Natural killer cell treated with Interleukin-12 subunit alpha and Interleukin-12 subunit beta and Interleukin-15 and Interleukin-18, amount 100 ng/mL, for 72 hours (primary cell): ENCODE results near the gene CAB39L. TPM values are rescaled to one million over a fixed set of nuclear protein-coding genes. Genes with fewer than 3 reads are reported as not detected.
A peak's percentile ranks its signal among the peaks of the same experiment; 100 is the strongest.

Source experiments
- ATAC-seq, 2 donors: fragments of 150-1000 bp; cut with Tn5 transposase in 1 of 2; sonication (Bioruptor Pico), chemical (Tn5 transposase) in 1 of 2; 2 replicates each; pipeline ENCODE4 v1.10.0; 2021
- DNase-seq: peaks from one replicate; pipeline ENCODE4 v3.0.0; 2022; ENCODE audit warnings: low spot score
- H3K27ac Mint-ChIP-seq, 2 donors: 1 replicate in 1 of 2; 2 replicates in 1 of 2; pipeline ENCODE4 v1.8.0; 2022; ENCODE audit warnings: mixed read lengths in 2 of 2, mild to moderate bottlenecking in 1 of 2, moderate library complexity in 1 of 2
- H3K27me3 Mint-ChIP-seq, 2 donors: 1 replicate in 1 of 2; 2 replicates in 1 of 2; pipeline ENCODE4 v1.8.0; 2022; ENCODE audit warnings: mixed read lengths in 2 of 2
- H3K36me3 Mint-ChIP-seq: one replicate; pipeline ENCODE4 v1.8.0; 2022; ENCODE audit warnings: mixed read lengths
- H3K4me1 Mint-ChIP-seq, 2 donors: 1 replicate in 1 of 2; 2 replicates in 1 of 2; pipeline ENCODE4 v1.8.0; 2022; ENCODE audit warnings: low read depth in 2 of 2, mixed read lengths in 2 of 2, mild to moderate bottlenecking in 1 of 2
- H3K4me3 Mint-ChIP-seq: one replicate; pipeline ENCODE4 v1.8.0; 2022; ENCODE audit warnings: mixed read lengths
- H3K9me3 Mint-ChIP-seq: 2 replicates; pipeline ENCODE4 v1.8.0; 2022; ENCODE audit warnings: mixed read lengths
- total RNA-seq, 2 donors: library from RNA; stranded (reverse); gene quantifications; one replicate each; pipeline ENCODE4 v1.2.3, GENCODE V29; 2022

Gene CAB39L
- total RNA-seq: 1 to 10 TPM; 6.4 to 8.1 TPM

DNA sequence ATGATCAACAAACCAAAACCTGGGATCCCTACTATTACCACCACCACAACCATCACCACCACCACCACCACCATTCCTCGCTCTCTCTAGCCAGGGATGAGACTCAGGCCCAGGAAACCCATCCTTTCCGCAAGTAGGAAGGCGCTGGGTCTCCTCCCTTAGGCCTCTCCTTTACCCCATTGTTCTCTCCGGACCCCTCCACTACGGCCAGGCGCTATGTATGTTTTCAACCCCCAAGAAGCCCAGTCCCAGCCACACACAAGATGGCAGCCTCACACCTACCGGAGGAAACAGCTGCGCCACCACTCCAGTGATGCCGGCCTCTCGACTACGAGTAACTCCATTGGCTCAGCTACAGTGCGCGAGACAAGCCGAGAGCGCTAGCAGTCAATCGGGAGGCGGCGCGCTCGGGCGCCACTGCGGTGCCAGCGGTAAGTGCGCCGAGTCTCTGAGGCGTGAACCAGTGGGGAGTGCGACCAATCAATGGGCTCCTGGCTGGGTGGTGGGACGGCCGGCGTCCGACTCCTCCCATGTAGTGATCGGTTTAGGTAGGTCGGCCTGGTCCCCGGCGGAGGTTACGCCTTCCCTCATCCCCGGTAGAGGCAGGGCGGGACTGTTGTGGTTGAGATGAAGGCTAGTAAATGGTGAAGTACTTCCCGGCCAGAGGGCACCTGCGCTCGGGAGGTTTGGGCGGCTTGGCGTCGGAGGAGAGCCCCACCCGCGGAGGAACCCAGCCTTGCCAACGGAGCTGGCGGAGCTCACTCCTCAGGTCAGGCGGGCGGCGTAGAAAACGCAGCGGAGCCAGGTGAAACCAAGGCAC, at the start of gene CAB39L, which contains the start of gene SETDB2:
TSS of gene CAB39L (minus strand) at position 361 of the 820 bp plus-strand sequence. CDS start 61,154 bp downstream, outside the sequence.
TSS of gene SETDB2 (plus strand) at position 571 of the 820 bp plus-strand sequence. CDS start 7,620 bp downstream, outside the sequence.
- H3K27me3 Mint-ChIP-seq: no peaks in the 10 kb centered on the region
- H3K4me1 Mint-ChIP-seq: peaks cover 28 to 29% of the 10 kb centered on the region in 2 donors
- peak within 1 kb of the TSS; percentile 91 to 96 for H3K27ac Mint-ChIP-seq
- H3K9me3 Mint-ChIP-seq: no peaks in the 10 kb centered on the region
- DNase-seq (peak; percentile 99), ATAC-seq (peak; percentile 97 to 98)
- H3K36me3 Mint-ChIP-seq: no peaks in the 10 kb centered on the region
- H3K4me3 Mint-ChIP-seq: peak within 1 kb of the TSS; percentile 93

DNA sequence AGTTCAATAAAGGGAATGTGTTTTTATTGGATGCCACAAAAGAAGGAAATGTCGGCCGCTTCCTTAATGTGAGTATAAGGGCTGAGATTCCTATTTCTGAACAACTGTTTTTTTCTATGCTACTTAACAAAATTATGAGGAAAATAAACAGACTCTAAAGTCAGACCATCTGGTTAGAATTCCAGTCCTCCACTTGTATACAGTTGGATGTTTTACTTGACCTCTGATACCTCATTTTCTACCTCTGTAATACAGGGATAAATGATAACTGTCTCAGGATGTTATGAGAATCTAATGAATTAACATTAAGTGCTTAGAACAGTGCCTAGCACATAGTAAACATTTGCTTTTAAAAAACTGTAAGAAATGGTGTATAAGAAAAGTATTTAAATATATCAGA, 44.7 kb upstream of the CAB39L start:
- Mint-ChIP-seq H3K4me1 (peaks cover 0 to 3% of the 10 kb centered on the region in 2 donors), H3K27me3 (no peaks in the 10 kb centered on the region)
- ATAC-seq: no peak

DNA sequence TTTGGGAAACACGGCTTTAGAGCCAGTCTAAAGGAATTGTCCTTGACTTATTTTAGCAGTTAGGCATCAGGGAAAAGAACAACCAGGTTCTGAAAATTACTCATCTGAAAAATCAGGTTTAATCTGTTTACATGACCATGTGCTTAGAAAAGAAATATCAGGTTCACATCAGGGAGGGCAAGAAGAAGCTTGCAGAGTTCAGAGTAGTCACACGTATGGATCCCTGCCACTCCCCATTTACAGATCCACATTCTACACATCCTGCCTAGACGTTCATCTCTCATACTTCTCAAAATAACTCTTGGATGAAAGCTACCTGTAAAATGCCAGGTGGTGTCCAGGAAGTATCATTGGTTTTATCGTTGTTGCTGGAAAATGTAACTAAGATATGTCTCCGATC, 37.9 kb upstream of the CAB39L start:
- Mint-ChIP-seq H3K27ac (no peak overlapping the region), H3K4me1 (peaks cover 0 to 3% of the 10 kb centered on the region in 2 donors), H3K27me3 (no peaks in the 10 kb centered on the region), H3K36me3 (peaks cover 18% of the 10 kb centered on the region), H3K9me3 (no peaks in the 10 kb centered on the region), H3K4me3 (no peak overlapping the region)
- ATAC-seq (no peak), DNase-seq (no peak)

More for the DNA sequence above, 44.7 kb upstream of the CAB39L start:
- Mint-ChIP-seq H3K36me3 (peaks cover 11% of the 10 kb centered on the region), H3K9me3 (no peaks in the 10 kb centered on the region), H3K27ac (no peak overlapping the region), H3K4me3 (no peak overlapping the region)
- DNase-seq: no peak

DNA sequence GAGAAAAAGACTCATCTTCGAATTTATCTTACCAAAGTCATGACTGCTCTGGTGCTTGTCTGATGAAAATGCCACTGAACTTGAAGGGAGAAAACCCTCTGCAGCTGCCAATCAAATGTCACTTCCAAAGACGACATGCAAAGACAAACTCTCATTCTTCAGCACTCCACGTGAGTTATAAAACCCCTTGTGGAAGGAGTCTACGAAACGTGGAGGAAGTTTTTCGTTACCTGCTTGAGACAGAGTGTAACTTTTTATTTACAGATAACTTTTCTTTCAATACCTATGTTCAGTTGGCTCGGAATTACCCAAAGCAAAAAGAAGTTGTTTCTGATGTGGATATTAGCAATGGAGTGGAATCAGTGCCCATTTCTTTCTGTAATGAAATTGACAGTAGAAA, 32.7 kb upstream of the CAB39L start:
- no peaks in the 10 kb centered on the region for H3K27me3 Mint-ChIP-seq
- DNase-seq (no peak), ATAC-seq (no peak)
- no peaks in the 10 kb centered on the region for H3K9me3 Mint-ChIP-seq
- no peaks in the 10 kb centered on the region for H3K36me3 Mint-ChIP-seq
- H3K4me3 Mint-ChIP-seq: no peak overlapping the region
- no peaks in the 10 kb centered on the region for H3K4me1 Mint-ChIP-seq
- H3K27ac Mint-ChIP-seq: no peak overlapping the region

DNA sequence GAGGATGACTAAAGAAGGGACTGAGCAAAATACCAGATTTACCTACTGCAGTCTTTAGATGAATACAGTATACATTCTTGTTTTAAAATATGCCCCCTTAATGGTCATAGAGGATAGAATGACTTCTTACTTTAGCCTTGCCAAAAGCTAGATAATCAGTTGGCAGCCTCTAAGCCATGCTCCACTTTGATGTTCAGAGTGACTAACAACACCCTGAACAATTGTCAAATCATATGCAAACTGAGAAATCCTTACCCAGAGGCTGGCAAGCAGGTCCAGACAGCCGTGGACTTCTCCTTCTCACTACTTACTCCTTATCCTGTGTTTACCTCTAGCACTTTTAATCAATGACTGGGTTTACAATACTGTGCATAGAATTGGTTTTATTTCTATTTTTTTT, 28.3 kb upstream of the CAB39L start:
- Mint-ChIP-seq H3K27ac (no peak overlapping the region), H3K4me3 (no peak overlapping the region), H3K4me1 (no peaks in the 10 kb centered on the region), H3K36me3 (peaks cover 7% of the 10 kb centered on the region), H3K27me3 (no peaks in the 10 kb centered on the region), H3K9me3 (no peaks in the 10 kb centered on the region)
- ATAC-seq (no peak), DNase-seq (no peak)

- no peak for ATAC-seq
- Mint-ChIP-seq H3K27ac (no peak overlapping the region), H3K4me3 (no peak overlapping the region), H3K27me3 (no peaks in the 10 kb centered on the region), H3K4me1 (no peaks in the 10 kb centered on the region), H3K9me3 (no peaks in the 10 kb centered on the region), H3K36me3 (peaks cover 22% of the 10 kb centered on the region)
- no peak for DNase-seq
These were observed 22.5 kb upstream of the CAB39L start for GRCh38 chr13:49466292-49466838.

- no peaks in the 10 kb centered on the region for H3K4me1 Mint-ChIP-seq
- ATAC-seq: no peak
- peaks cover 19% of the 10 kb centered on the region for H3K36me3 Mint-ChIP-seq
- no peak overlapping the region for H3K27ac Mint-ChIP-seq
- DNase-seq: no peak
- H3K27me3 Mint-ChIP-seq: no peaks in the 10 kb centered on the region
- H3K9me3 Mint-ChIP-seq: no peaks in the 10 kb centered on the region
- H3K4me3 Mint-ChIP-seq: no peak overlapping the region
These were observed 20.9 kb upstream of the CAB39L start for GRCh38 chr13:49464621-49465325.

DNA sequence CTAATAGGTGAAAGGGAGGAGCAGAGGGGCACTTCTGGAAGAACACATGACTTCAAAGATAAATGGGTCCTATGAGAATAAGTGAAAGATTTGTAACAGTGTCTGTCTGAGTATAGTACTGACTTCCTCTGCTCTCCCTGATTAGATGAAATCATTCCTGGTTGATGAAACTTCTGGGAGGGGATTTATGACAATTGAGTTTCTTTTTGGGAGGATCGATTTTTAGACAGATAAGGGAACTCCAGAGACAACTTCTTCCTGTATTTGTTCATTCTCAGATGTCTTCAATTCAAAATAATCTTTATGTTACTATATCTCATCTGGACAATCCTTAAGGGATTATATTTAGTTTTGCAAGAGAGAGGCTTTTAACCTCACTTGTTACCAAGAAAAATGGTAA, 20.2 kb upstream of the CAB39L start:
- ATAC-seq: no peak
- Mint-ChIP-seq H3K27me3 (no peaks in the 10 kb centered on the region), H3K36me3 (peaks cover 15% of the 10 kb centered on the region), H3K9me3 (no peaks in the 10 kb centered on the region), H3K4me3 (no peak overlapping the region), H3K4me1 (no peaks in the 10 kb centered on the region), H3K27ac (no peak overlapping the region)
- DNase-seq: no peak

DNA sequence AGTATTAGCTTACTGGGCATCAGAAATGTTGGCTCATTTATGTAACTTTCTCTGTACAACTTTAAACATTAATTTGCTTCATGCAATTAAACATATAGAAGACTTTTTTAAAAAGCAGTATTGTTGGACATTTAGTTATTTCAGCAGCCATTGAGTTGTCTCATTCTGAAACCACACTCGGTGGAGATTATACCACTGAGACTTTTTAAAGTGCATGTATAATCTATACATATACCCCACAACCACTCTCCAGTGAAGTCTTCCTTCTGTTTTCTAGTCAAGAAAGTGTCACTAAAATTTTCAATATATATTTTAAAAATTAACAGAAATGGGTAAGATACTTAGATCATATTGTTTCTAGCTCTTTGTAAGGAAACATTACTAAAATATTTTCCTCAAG, 15.7 kb upstream of the CAB39L start:
- ATAC-seq (peak in 1 of 2 donors; percentile 49), DNase-seq (no peak)
- H3K4me1 Mint-ChIP-seq: peaks cover 1 to 2% of the 10 kb centered on the region in 2 donors
- no peaks in the 10 kb centered on the region for H3K27me3 Mint-ChIP-seq
- no peak overlapping the region for H3K4me3 Mint-ChIP-seq
- peaks cover 15% of the 10 kb centered on the region for H3K36me3 Mint-ChIP-seq
- H3K27ac Mint-ChIP-seq: no peak overlapping the region
- no peaks in the 10 kb centered on the region for H3K9me3 Mint-ChIP-seq

GRCh38 chr13:49457221-49457620, 13.4 kb upstream of the CAB39L start:
- Mint-ChIP-seq H3K9me3 (no peaks in the 10 kb centered on the region), H3K27me3 (no peaks in the 10 kb centered on the region), H3K27ac (no peak overlapping the region), H3K4me3 (no peak overlapping the region), H3K36me3 (peaks cover 3% of the 10 kb centered on the region), H3K4me1 (peaks cover 4 to 13% of the 10 kb centered on the region in 2 donors)
- DNase-seq: no peak
- ATAC-seq: no peak

- no peak overlapping the region for H3K27ac Mint-ChIP-seq
These were observed 12.3 kb upstream of the CAB39L start for GRCh38 chr13:49456156-49456555.

DNA sequence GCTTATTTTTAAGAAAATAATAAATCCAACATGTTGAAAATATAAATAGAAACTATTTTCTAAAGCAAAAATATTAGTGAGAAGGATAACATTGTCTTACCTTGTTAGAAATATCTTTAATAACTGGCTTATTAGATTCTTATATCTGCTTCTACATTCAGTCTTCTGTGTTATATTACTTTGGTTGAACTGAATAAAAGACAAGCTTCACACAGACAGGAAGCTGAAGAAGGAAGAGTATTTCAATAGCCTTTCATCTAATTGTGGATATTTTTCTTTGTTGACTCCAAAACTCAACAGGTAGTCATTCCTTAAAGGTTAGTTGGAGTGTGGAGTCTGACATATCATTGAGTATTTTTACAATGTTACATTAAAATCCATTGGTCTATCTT, 11.1 kb upstream of the CAB39L start:
- ATAC-seq (no peak), DNase-seq (no peak)
- Mint-ChIP-seq H3K9me3 (no peaks in the 10 kb centered on the region), H3K27ac (peak overlapping the region; percentile 77 to 85), H3K27me3 (no peaks in the 10 kb centered on the region), H3K4me3 (no peak overlapping the region), H3K36me3 (no peaks in the 10 kb centered on the region), H3K4me1 (peaks cover 9 to 19% of the 10 kb centered on the region in 2 donors)

More at GRCh38 chr13:49456156-49456555, 12.3 kb upstream of the CAB39L start:
- Mint-ChIP-seq H3K9me3 (no peaks in the 10 kb centered on the region), H3K36me3 (no peaks in the 10 kb centered on the region), H3K4me1 (peaks cover 4 to 13% of the 10 kb centered on the region in 2 donors), H3K27me3 (no peaks in the 10 kb centered on the region), H3K4me3 (no peak overlapping the region)
- ATAC-seq: no peak
- DNase-seq: no peak

- Mint-ChIP-seq H3K27ac (peak overlapping the region; percentile 77 to 85), H3K4me3 (peak overlapping the region; percentile 59)
These were observed 10.6 kb upstream of the CAB39L start for GRCh38 chr13:49454388-49455006.

More at GRCh38 chr13:49454388-49455006, 10.6 kb upstream of the CAB39L start:
- Mint-ChIP-seq H3K9me3 (no peaks in the 10 kb centered on the region), H3K36me3 (no peaks in the 10 kb centered on the region), H3K27me3 (no peaks in the 10 kb centered on the region), H3K4me1 (peaks cover 13 to 24% of the 10 kb centered on the region in 2 donors)
- ATAC-seq (peak; percentile 71 to 95), DNase-seq (no peak)
